Measurements from ENCODE around the gene WAPL. TPM values are rescaled to one million over a fixed set of nuclear protein-coding genes. Genes with fewer than 3 reads are reported as not detected.
A peak's percentile ranks its signal among the peaks of the same experiment; 100 is the strongest.

Gene WAPL
- total RNA-seq, 1 experiment from 2014 or later, result 26.8 TPM

DNA sequence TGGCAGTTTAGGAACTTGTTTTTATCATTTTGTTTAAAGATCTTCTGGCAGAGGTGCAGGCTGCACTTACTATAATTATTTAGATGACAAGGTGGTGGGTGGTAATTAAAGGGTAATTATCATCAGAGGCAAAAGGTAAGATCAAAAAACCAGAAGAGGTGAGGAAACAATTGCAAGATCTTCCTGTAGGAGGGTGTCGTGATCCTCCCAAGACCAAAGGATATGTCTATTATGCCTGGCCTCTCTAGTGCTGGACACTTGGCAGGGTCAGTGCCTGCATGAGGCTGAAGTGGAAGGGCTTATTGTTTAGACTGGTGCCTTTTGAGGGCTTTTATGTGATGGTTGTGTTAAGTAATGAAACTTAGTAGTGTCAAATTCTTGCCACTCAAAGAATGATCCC lies 1.8 kb upstream of the WAPL start:
- DNase-seq (ENCODE audit: low read depth), result peak; percentile 24

DNA sequence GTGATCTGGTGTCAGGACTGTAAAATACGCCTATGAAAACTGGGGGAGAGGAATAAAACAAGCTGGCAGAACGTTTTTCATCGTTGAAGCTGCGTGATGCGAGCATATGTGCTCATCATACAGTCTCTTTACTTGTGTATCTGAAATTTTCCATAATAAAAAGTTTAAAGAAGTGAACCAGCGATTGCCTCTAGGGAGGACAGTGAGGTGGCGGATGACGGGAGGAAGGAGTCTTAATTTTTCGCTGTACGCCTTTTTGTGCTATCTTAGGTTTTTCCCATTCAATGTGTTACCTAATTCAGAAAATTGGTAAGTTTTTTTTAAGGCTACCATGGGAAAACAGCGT lies 891 bp upstream of the WAPL start:
- peak; percentile 3 for DNase-seq (ENCODE audit: low read depth)

DNA sequence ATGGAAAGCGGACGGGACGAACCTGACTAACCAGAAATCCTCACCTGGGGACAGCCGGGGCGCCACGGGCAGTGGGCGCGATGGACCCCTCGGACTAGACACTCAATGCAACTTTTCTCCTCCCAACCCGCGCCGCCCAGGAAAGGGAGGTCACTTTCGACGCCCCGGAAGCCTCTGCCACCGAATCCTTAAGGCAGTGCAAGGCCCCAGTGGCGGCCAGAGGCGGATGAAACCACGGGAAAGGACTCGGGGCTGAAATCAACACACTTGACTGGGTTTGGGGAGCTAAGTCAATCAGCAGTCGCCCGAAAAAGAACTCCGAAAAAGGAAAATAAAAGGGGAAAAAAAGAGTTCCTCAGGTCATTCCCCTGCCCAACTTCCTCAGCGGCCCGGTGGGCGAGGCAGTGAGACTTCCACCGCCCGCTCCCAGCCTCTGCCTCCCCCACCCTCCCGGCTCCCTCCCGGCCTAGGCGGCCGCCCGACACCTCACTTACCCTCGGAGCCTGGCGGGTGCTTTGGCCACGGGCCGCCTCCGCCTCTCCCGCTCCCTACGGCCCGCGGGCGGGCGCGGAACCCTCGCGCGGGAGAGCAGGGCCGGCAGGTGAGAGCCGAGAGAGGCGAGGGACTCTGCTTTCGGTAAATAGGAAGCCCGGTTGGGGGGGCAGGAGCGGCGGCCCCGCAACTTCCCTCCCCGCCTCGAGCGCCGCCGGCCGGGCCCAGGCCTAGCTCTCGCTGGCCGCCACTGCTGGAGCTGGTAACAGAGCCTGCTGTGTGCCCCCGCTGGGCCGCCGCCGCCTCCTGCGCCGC lies 518 bp downstream of the WAPL start:
- peak; percentile 62 for DNase-seq (ENCODE audit: low read depth)

GRCh38 chr10:86518781-86519180 lies 2.8 kb downstream of the WAPL start:
- DNase-seq (ENCODE audit: low read depth), result no peak

- no peak for DNase-seq (ENCODE audit: low read depth)
Observed at GRCh38 chr10:86512137-86512536, 9.5 kb downstream of the WAPL start.

DNA sequence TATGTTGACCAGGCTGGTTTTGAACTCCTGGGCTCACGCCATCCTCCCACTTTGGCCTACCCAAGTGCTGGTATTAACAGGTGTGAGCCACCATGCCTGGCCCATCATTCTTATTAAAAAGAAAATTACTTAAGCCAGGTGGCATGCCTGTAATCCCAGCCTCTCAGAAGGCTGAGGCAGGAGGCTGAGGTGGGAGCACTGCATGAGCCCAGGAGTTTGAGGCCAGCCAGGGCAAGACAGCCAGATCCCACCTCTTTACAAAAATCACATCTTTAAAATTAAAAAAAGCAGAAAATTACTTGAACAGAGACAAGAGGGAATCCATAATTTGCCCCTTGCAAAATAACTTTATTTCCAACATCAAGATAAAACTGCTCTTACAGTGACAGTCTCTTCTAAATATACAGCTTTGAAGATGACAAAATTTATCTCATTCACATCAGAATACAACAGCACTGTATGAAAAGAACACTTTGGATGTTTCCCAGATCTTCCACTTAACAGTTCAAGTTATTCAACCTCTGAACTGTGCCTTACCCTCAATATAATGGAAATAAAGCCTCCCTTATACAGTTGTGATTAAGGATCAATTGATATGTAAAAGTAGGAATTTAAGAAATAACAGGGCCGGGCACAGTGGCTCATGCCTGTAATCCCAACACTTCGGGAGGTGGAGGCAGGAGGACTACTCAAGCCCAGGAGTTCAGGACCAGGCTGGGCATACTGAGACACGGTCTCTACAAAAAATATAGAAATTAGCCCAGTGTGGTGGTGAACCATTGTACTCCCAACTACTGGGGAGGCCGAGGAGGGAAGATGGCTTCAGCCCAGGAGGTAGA lies 10.3 kb downstream of the WAPL start:
- DNase-seq (ENCODE audit: low read depth), result no peak

DNA sequence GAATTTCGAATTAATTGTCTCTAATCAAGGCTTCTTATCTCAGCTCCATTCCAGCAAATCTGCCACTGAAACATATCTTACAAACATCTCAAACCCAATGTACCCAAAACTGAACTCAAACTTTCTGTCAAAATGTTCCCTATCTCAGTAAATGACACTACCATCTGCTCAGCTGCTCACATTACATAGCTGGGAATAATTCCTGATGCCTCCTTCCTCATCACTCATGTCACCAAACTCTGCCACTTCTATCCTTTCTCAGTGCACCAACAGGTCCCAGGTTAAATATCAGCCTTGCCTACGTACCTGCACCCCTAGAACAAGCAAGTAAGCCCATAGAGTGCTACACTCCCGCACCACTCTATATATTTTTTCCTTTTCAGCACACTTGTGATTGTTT lies 12.4 kb downstream of the WAPL start:
- DNase-seq (ENCODE audit: low read depth), result no peak

DNA sequence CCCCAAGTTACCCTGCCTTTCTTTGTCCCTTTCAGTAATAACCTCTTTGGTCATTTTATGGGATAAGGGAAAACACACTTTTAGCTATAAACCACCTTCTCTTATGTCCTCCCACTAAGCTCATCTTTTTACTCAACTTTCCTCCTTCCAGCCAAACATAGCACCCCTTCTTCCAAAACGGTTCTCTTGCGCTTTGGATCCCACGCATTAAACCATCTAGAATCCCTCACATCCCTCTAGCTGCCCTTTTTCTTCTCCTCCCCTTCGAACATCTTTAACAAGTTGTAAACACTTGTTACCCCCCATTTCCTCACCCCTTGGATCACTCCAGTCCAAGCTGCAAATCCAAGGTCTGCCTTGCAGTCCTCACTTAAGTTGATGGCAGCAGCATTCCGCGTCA lies 13.4 kb downstream of the WAPL start:
- DNase-seq (ENCODE audit: low read depth), result no peak

- DNase-seq (ENCODE audit: low read depth), result no peak
Observed at GRCh38 chr10:86506499-86506898, 15.1 kb downstream of the WAPL start.

GRCh38 chr10:86506062-86506461 lies 15.5 kb downstream of the WAPL start:
- no peak for DNase-seq (ENCODE audit: low read depth)

GRCh38 chr10:86504510-86504909 lies 17.1 kb downstream of the WAPL start:
- no peak for DNase-seq (ENCODE audit: low read depth)

DNA sequence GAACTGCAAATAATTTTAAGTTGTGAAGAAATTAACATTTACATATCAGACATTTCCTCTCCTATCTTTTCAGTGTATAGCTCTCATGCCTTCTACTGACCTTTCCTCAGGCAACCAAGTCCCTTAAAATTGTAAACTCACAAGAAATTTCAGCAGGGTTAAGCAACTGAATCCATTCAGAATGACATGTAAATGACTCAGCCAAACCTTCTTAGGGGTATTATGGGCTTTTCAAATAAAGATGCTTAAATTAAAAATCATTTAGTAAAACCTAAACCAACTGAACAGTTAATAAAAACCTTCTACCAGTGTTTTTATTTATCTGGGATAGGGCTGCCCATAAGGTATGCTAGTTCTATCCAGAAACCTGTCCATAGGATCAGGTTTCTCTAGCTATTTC lies 20.7 kb downstream of the WAPL start:
- DNase-seq (ENCODE audit: low read depth), result no peak

GRCh38 chr10:86498598-86498997 lies 23.0 kb downstream of the WAPL start:
- DNase-seq (ENCODE audit: low read depth), result no peak

GRCh38 chr10:86497621-86498020 lies 24.0 kb downstream of the WAPL start:
- no peak for DNase-seq (ENCODE audit: low read depth)

GRCh38 chr10:86489960-86490612 lies 31.5 kb downstream of the WAPL start:
- no peak for DNase-seq (ENCODE audit: low read depth)

DNA sequence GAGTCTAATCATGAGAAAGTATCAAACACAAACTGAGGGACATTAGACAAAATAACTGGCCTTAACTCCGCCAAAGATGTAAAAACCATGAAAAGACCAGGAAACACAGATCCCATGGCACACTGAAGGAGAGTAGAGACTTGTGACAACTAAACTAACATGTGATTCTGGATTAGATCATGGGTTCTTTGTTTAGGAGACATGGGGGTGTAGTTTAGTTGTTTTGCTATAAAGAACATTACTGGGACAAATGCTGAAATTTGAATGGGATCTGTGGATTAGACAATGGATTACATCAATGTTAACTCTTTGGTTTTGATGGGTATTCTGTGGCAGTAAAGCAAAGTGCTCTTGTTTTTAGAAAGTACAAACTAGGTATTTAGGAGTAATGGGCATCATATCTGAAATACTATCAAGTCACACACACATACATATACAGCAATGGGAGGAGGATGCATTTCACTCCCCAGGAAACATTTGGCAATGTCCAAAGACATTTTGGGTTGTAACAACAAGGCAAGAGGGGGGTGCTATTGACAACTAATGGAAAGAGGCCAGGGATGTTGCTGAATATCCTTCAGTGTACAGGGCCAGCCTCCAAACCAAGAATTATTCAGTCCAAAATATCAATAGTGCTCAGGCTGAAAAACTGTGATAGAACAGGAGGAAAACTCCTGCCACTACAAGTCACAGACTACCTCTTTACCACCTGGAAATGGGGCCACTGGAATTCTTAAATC lies 32.4 kb downstream of the WAPL start:
- no peak for DNase-seq (ENCODE audit: low read depth)

- DNase-seq (ENCODE audit: low read depth), result no peak
Observed at GRCh38 chr10:86486856-86487255, 34.7 kb downstream of the WAPL start.

DNA sequence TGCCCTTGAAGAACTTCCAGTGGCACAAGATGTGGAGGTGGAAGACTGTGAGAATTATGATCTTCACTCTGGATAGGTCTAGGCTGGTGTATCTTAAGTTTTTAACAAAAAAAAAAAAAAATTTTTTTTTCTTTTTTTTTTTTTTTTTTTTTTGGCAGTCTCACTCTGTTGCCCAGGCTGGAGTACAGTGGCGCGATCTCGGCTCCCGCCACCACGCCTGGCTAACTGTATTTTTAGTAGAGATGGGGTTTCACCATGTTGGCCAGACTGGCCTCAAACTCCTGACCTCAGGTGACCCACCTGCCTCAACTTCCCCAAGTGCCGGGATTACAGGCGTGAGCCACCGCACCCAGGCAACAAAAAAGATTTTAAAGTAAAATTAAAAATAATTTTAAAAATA lies 37.9 kb downstream of the WAPL start:
- DNase-seq (ENCODE audit: low read depth), result no peak

- DNase-seq (ENCODE audit: low read depth), result no peak
Observed at GRCh38 chr10:86481761-86482160, 39.8 kb downstream of the WAPL start.

DNA sequence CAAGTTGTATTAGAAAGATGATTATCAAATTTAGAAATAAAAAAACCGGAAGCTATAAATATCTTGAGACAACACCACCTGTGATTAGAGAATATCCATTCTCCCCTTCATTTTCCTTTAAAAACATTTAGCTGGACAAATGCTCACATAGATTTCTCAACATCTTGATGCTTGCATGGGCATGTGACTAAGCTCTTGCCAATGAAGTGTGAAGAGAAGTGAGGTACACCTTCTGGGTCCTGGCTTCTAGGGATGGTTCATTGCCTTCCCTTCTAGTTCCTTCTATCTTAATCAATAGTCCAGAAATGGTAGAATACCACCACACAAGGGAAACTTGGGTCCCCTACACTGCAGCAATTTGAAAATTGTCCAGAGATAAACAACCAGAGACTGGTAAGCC lies 41.0 kb downstream of the WAPL start:
- no peak for DNase-seq (ENCODE audit: low read depth)

DNA sequence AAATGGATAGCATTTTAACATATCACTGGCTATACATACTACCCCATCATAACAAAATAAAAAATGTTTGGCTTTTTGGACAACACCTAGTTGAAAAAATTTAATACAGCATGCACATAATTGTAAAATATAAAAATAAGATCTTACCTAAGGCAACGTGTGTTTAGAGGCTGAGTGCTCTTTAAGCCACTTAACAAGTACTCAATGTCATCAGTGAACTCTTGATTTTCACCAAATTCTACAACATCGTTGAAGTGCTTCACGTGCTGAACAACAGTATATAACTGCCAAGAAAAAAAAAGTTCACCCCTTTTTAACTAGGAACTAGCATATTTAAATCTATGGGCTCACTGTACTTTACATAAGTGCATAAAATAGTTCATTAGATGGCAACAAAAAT lies 49.5 kb downstream of the WAPL start:
- DNase-seq (ENCODE audit: low read depth), result no peak

Data from RPMI7951 (cell line).